ENCODE measurements around the gene VPS39.

VPS39 gene

GRCh38 chr15:42141246-42141645 lies 66.9 kb downstream of the VPS39 start:
- H3K27ac ChIP-seq (ENCODE audit: low read depth in 2 of 2, low read length in 2 of 2): no peak overlapping the region
- H3K4me3 ChIP-seq (ENCODE audit: low read length in 2 of 2): no peak overlapping the region
- peaks cover 20 to 29% of the 10 kb centered on the region in 2 donors for H3K4me1 ChIP-seq (ENCODE audit: control insufficient read depth in 2 of 2, insufficient read depth in 2 of 2, low read length in 2 of 2)
- no peaks in the 10 kb centered on the region for H3K27me3 ChIP-seq (ENCODE audit: control insufficient read depth in 2 of 2, insufficient read depth in 2 of 2, low read length in 2 of 2)
- peaks cover 2 to 9% of the 10 kb centered on the region in 2 donors for H3K9me3 ChIP-seq (ENCODE audit: control insufficient read depth in 2 of 2, low read length in 2 of 2)
- H3K9ac ChIP-seq (ENCODE audit: low read depth in 1 of 2, low read length in 2 of 2): no peak overlapping the region
- H3K36me3 ChIP-seq (ENCODE audit: control insufficient read depth in 2 of 2, insufficient read depth in 2 of 2, low read length in 2 of 2): peaks cover 2 to 3% of the 10 kb centered on the region in 2 donors

GRCh38 chr15:42140383-42141070 lies 67.6 kb downstream of the VPS39 start:
- peaks cover 2 to 9% of the 10 kb centered on the region in 2 donors for H3K9me3 ChIP-seq (ENCODE audit: control insufficient read depth in 2 of 2, low read length in 2 of 2)
- peaks cover 2 to 3% of the 10 kb centered on the region in 2 donors for H3K36me3 ChIP-seq (ENCODE audit: control insufficient read depth in 2 of 2, insufficient read depth in 2 of 2, low read length in 2 of 2)
- H3K9ac ChIP-seq (ENCODE audit: low read depth in 1 of 2, low read length in 2 of 2): no peak overlapping the region
- H3K27me3 ChIP-seq (ENCODE audit: control insufficient read depth in 2 of 2, insufficient read depth in 2 of 2, low read length in 2 of 2): no peaks in the 10 kb centered on the region
- H3K4me3 ChIP-seq (ENCODE audit: low read length in 2 of 2): no peak overlapping the region
- H3K27ac ChIP-seq (ENCODE audit: low read depth in 2 of 2, low read length in 2 of 2): peak overlapping the region; percentile 83 to 88
- H3K4me1 ChIP-seq (ENCODE audit: control insufficient read depth in 2 of 2, insufficient read depth in 2 of 2, low read length in 2 of 2): peaks cover 20 to 29% of the 10 kb centered on the region in 2 donors

GRCh38 chr15:42139596-42139995 lies 68.5 kb downstream of the VPS39 start:
- Histone ChIP-seq H3K4me1 (ENCODE audit: control insufficient read depth in 2 of 2, insufficient read depth in 2 of 2, low read length in 2 of 2) (peaks cover 20 to 29% of the 10 kb centered on the region in 2 donors), H3K9me3 (ENCODE audit: control insufficient read depth in 2 of 2, low read length in 2 of 2) (peaks cover 2 to 9% of the 10 kb centered on the region in 2 donors), H3K36me3 (ENCODE audit: control insufficient read depth in 2 of 2, insufficient read depth in 2 of 2, low read length in 2 of 2) (peaks cover 2 to 3% of the 10 kb centered on the region in 2 donors), H3K9ac (ENCODE audit: low read depth in 1 of 2, low read length in 2 of 2) (no peak overlapping the region), H3K27me3 (ENCODE audit: control insufficient read depth in 2 of 2, insufficient read depth in 2 of 2, low read length in 2 of 2) (no peaks in the 10 kb centered on the region), H3K4me3 (ENCODE audit: low read length in 2 of 2) (peak overlapping the region in 1 of 2 donors; percentile 20), H3K27ac (ENCODE audit: low read depth in 2 of 2, low read length in 2 of 2) (peak overlapping the region; percentile 83 to 88)

- Histone ChIP-seq H3K4me3 (ENCODE audit: low read length in 2 of 2) (peak overlapping the region in 1 of 2 donors; percentile 26), H3K27ac (ENCODE audit: low read depth in 2 of 2, low read length in 2 of 2) (peak overlapping the region; percentile 83 to 88), H3K9ac (ENCODE audit: low read depth in 1 of 2, low read length in 2 of 2) (no peak overlapping the region), H3K36me3 (ENCODE audit: control insufficient read depth in 2 of 2, insufficient read depth in 2 of 2, low read length in 2 of 2) (peaks cover 2 to 3% of the 10 kb centered on the region in 2 donors), H3K4me1 (ENCODE audit: control insufficient read depth in 2 of 2, insufficient read depth in 2 of 2, low read length in 2 of 2) (peaks cover 20 to 29% of the 10 kb centered on the region in 2 donors), H3K9me3 (ENCODE audit: control insufficient read depth in 2 of 2, low read length in 2 of 2) (peaks cover 2 to 9% of the 10 kb centered on the region in 2 donors), H3K27me3 (ENCODE audit: control insufficient read depth in 2 of 2, insufficient read depth in 2 of 2, low read length in 2 of 2) (no peaks in the 10 kb centered on the region)
Measured at GRCh38 chr15:42138968-42139386, 69.1 kb downstream of the VPS39 start.

- Histone ChIP-seq H3K27me3 (ENCODE audit: control insufficient read depth in 2 of 2, insufficient read depth in 2 of 2, low read length in 2 of 2) (no peaks in the 10 kb centered on the region), H3K36me3 (ENCODE audit: control insufficient read depth in 2 of 2, insufficient read depth in 2 of 2, low read length in 2 of 2) (peaks cover 2 to 3% of the 10 kb centered on the region in 2 donors), H3K4me3 (ENCODE audit: low read length in 2 of 2) (no peak overlapping the region), H3K9me3 (ENCODE audit: control insufficient read depth in 2 of 2, low read length in 2 of 2) (peaks cover 2 to 9% of the 10 kb centered on the region in 2 donors), H3K4me1 (ENCODE audit: control insufficient read depth in 2 of 2, insufficient read depth in 2 of 2, low read length in 2 of 2) (peaks cover 20 to 29% of the 10 kb centered on the region in 2 donors), H3K9ac (ENCODE audit: low read depth in 1 of 2, low read length in 2 of 2) (no peak overlapping the region), H3K27ac (ENCODE audit: low read depth in 2 of 2, low read length in 2 of 2) (no peak overlapping the region)
Measured at GRCh38 chr15:42138411-42138810, 69.7 kb downstream of the VPS39 start.

- peaks cover 20 to 29% of the 10 kb centered on the region in 2 donors for H3K4me1 ChIP-seq (ENCODE audit: control insufficient read depth in 2 of 2, insufficient read depth in 2 of 2, low read length in 2 of 2)
- H3K9ac ChIP-seq (ENCODE audit: low read depth in 1 of 2, low read length in 2 of 2): no peak overlapping the region
- no peak overlapping the region for H3K27ac ChIP-seq (ENCODE audit: low read depth in 2 of 2, low read length in 2 of 2)
- H3K4me3 ChIP-seq (ENCODE audit: low read length in 2 of 2): no peak overlapping the region
- peaks cover 2 to 9% of the 10 kb centered on the region in 2 donors for H3K9me3 ChIP-seq (ENCODE audit: control insufficient read depth in 2 of 2, low read length in 2 of 2)
- H3K27me3 ChIP-seq (ENCODE audit: control insufficient read depth in 2 of 2, insufficient read depth in 2 of 2, low read length in 2 of 2): no peaks in the 10 kb centered on the region
- peaks cover 2 to 3% of the 10 kb centered on the region in 2 donors for H3K36me3 ChIP-seq (ENCODE audit: control insufficient read depth in 2 of 2, insufficient read depth in 2 of 2, low read length in 2 of 2)
Measured at GRCh38 chr15:42137461-42138261, 70.4 kb downstream of the VPS39 start.

- H3K9me3 ChIP-seq (ENCODE audit: control insufficient read depth in 2 of 2, low read length in 2 of 2): peaks cover 2 to 9% of the 10 kb centered on the region in 2 donors
- H3K27me3 ChIP-seq (ENCODE audit: control insufficient read depth in 2 of 2, insufficient read depth in 2 of 2, low read length in 2 of 2): no peaks in the 10 kb centered on the region
- H3K9ac ChIP-seq (ENCODE audit: low read depth in 1 of 2, low read length in 2 of 2): no peak overlapping the region
- no peak overlapping the region for H3K4me3 ChIP-seq (ENCODE audit: low read length in 2 of 2)
- H3K27ac ChIP-seq (ENCODE audit: low read depth in 2 of 2, low read length in 2 of 2): no peak overlapping the region
- peaks cover 12 to 19% of the 10 kb centered on the region in 2 donors for H3K4me1 ChIP-seq (ENCODE audit: control insufficient read depth in 2 of 2, insufficient read depth in 2 of 2, low read length in 2 of 2)
- peaks cover 2 to 3% of the 10 kb centered on the region in 2 donors for H3K36me3 ChIP-seq (ENCODE audit: control insufficient read depth in 2 of 2, insufficient read depth in 2 of 2, low read length in 2 of 2)
Measured at GRCh38 chr15:42136513-42136912, 71.6 kb downstream of the VPS39 start.

- Histone ChIP-seq H3K4me3 (ENCODE audit: low read length in 2 of 2) (no peak overlapping the region), H3K27me3 (ENCODE audit: control insufficient read depth in 2 of 2, insufficient read depth in 2 of 2, low read length in 2 of 2) (peaks cover 2 to 4% of the 10 kb centered on the region in 2 donors), H3K4me1 (ENCODE audit: control insufficient read depth in 2 of 2, insufficient read depth in 2 of 2, low read length in 2 of 2) (peaks cover 9 to 13% of the 10 kb centered on the region in 2 donors), H3K36me3 (ENCODE audit: control insufficient read depth in 2 of 2, insufficient read depth in 2 of 2, low read length in 2 of 2) (no peaks in the 10 kb centered on the region), H3K9me3 (ENCODE audit: control insufficient read depth in 2 of 2, low read length in 2 of 2) (peaks cover 2 to 9% of the 10 kb centered on the region in 2 donors), H3K9ac (ENCODE audit: low read depth in 1 of 2, low read length in 2 of 2) (no peak overlapping the region), H3K27ac (ENCODE audit: low read depth in 2 of 2, low read length in 2 of 2) (no peak overlapping the region)
Measured at GRCh38 chr15:42135351-42135750, 72.8 kb downstream of the VPS39 start.

GRCh38 chr15:42134617-42135245 lies 73.4 kb downstream of the VPS39 start:
- Histone ChIP-seq H3K36me3 (ENCODE audit: control insufficient read depth in 2 of 2, insufficient read depth in 2 of 2, low read length in 2 of 2) (no peaks in the 10 kb centered on the region), H3K9ac (ENCODE audit: low read depth in 1 of 2, low read length in 2 of 2) (no peak overlapping the region), H3K9me3 (ENCODE audit: control insufficient read depth in 2 of 2, low read length in 2 of 2) (peaks cover 2 to 9% of the 10 kb centered on the region in 2 donors), H3K4me1 (ENCODE audit: control insufficient read depth in 2 of 2, insufficient read depth in 2 of 2, low read length in 2 of 2) (peaks cover 4 to 7% of the 10 kb centered on the region in 2 donors), H3K4me3 (ENCODE audit: low read length in 2 of 2) (no peak overlapping the region), H3K27me3 (ENCODE audit: control insufficient read depth in 2 of 2, insufficient read depth in 2 of 2, low read length in 2 of 2) (peaks cover 2 to 4% of the 10 kb centered on the region in 2 donors), H3K27ac (ENCODE audit: low read depth in 2 of 2, low read length in 2 of 2) (no peak overlapping the region)
